Neural cell (in vitro differentiated cells): ENCODE data around the gene PBOV1. TPM values are rescaled to one million over a fixed set of nuclear protein-coding genes. Genes with fewer than 3 reads are reported as not detected.

Source experiments
- H2AFZ ChIP-seq: fragments of 200-600, 300-800 bp; sonication (generic), shearing (Covaris generic); 2 replicates; pipeline ENCODE4 v1.6.0; 2014; ENCODE audit warnings: low read depth, mild to moderate bottlenecking, antibody characterized with exemption, low read length, moderate library complexity
- H3F3A ChIP-seq: fragments of 200-600 bp; shearing (Covaris generic); 2 replicates; pipeline ENCODE4 v1.6.1; 2016; ENCODE audit warnings: mild to moderate bottlenecking, moderate library complexity, mixed read lengths, antibody characterized with exemption, low read length; ENCODE audit not compliant: insufficient read depth, poor library complexity, severe bottlenecking
- H3K27ac ChIP-seq: fragments of 200-600, 300-800 bp; sonication (generic), shearing (Covaris generic); 2 replicates; pipeline ENCODE4 v1.5.1; 2014; ENCODE audit warnings: mild to moderate bottlenecking, low read length, moderate library complexity
- H3K27me3 ChIP-seq: fragments of 300-800, 200-600 bp; sonication (generic), shearing (Covaris generic); 2 replicates; pipeline ENCODE4 v1.6.0; 2014; ENCODE audit warnings: mild to moderate bottlenecking, low read depth, low read length, moderate library complexity; ENCODE audit not compliant: insufficient read depth
- H3K36me3 ChIP-seq: fragments of 300-800, 200-600 bp; sonication (generic), shearing (Covaris generic); 2 replicates; pipeline ENCODE4 v1.5.1; 2014; ENCODE audit warnings: mild to moderate bottlenecking, antibody characterized with exemption, low read length, moderate library complexity; ENCODE audit not compliant: insufficient read depth
- H3K4me2 ChIP-seq: fragments of 300-800, 200-600 bp; sonication (generic), shearing (Covaris generic); 2 replicates; pipeline ENCODE4 v1.6.0; 2014; ENCODE audit warnings: mild to moderate bottlenecking, low read length
- H3K4me3 ChIP-seq: fragments of 300-800, 200-600 bp; sonication (generic), shearing (Covaris generic); 2 replicates; pipeline ENCODE4 v1.5.1; 2014; ENCODE audit warnings: mild to moderate bottlenecking, low read length, moderate library complexity
- H3K79me2 ChIP-seq: fragments of 200-600 bp; shearing (Covaris generic); replicated peaks from 2 replicates; pipeline ENCODE4 v1.6.0; 2014; ENCODE audit warnings: mild to moderate bottlenecking, low read length, moderate library complexity; ENCODE audit not compliant: insufficient read depth
- H3K9ac ChIP-seq: fragments of 300-800, 200-600 bp; sonication (generic), shearing (Covaris generic); 2 replicates; pipeline ENCODE4 v1.6.1; 2016; ENCODE audit warnings: mild to moderate bottlenecking, low read length, mixed read lengths
- H3K9me2 ChIP-seq: fragments of 200-600 bp; shearing (Covaris generic); 2 replicates; pipeline ENCODE4 v1.6.1; 2016; ENCODE audit warnings: mild to moderate bottlenecking, low read length, mixed read lengths; ENCODE audit not compliant: insufficient read depth
- H3K9me3 ChIP-seq: fragments of 200-600, 300-800 bp; sonication (generic), shearing (Covaris generic); 2 replicates; pipeline ENCODE4 v1.6.1; 2016; ENCODE audit warnings: mild to moderate bottlenecking, mixed run types, low read length, moderate library complexity, mixed read lengths
- H4K20me1 ChIP-seq: fragments of 200-600 bp; shearing (Covaris generic); 2 replicates; pipeline ENCODE4 v1.6.1; 2016; ENCODE audit warnings: mild to moderate bottlenecking, mixed run types; ENCODE audit not compliant: insufficient read depth
- EP300 ChIP-seq: fragments of 450-650 bp; conservative IDR thresholded peaks from 2 replicates; pipeline ENCODE4 v1.6.1; 2014; ENCODE audit warnings: antibody characterized with exemption, mild to moderate bottlenecking, moderate library complexity; ENCODE audit not compliant: poor library complexity, severe bottlenecking
- EZH2 ChIP-seq: fragments of 200-600, 300-800 bp; shearing (Covaris generic), sonication (generic); IDR thresholded peaks from 2 replicates; pipeline ENCODE4 v1.6.1; 2014; ENCODE audit warnings: antibody characterized with exemption, low read length, borderline replicate concordance, mild to moderate bottlenecking; ENCODE audit not compliant: insufficient read depth, poor library complexity, severe bottlenecking
- MXI1 ChIP-seq: fragments of 450-650 bp; conservative IDR thresholded peaks from 2 replicates; pipeline ENCODE4 v1.6.1; 2014; ENCODE audit warnings: antibody characterized with exemption, mild to moderate bottlenecking; ENCODE audit not compliant: poor library complexity, severe bottlenecking
- POLR2AphosphoS5 ChIP-seq: IDR thresholded peaks from 2 replicates; pipeline ENCODE4 v1.6.1; 2012
- RAD21 ChIP-seq: fragments of 450-650 bp; conservative IDR thresholded peaks from 2 replicates; pipeline ENCODE4 v1.6.1; 2014; ENCODE audit warnings: antibody characterized with exemption, mild to moderate bottlenecking, moderate library complexity
- SMC3 ChIP-seq: fragments of 450-650 bp; conservative IDR thresholded peaks from 2 replicates; pipeline ENCODE4 v1.6.1; 2014; ENCODE audit warnings: antibody characterized with exemption, mild to moderate bottlenecking, moderate library complexity; ENCODE audit not compliant: poor library complexity
- TAF1 ChIP-seq: IDR thresholded peaks from 2 replicates; pipeline ENCODE4 v1.6.1; 2012; ENCODE audit warnings: low read depth
- polyA plus RNA-seq: library from polyadenylated mRNA; depleted of rRNA; stranded (reverse); fragments of >200 nt; gene quantifications from 2 replicates; pipeline ENCODE4 v1.2.3, GENCODE V29; 2014
- TF ChIP-seq, protein P1 (sequence below): fragments of 450-650 bp; IDR thresholded peaks from 2 replicates; pipeline ENCODE4 v1.5.1; 2014; ENCODE audit warnings: antibody characterized with exemption, mild to moderate bottlenecking, moderate library complexity; ENCODE audit not compliant: poor library complexity, severe bottlenecking
- TF ChIP-seq, protein P2 (sequence below): IDR thresholded peaks from 2 replicates; pipeline ENCODE4 v1.6.1; 2012; ENCODE audit warnings: borderline replicate concordance

PBOV1 gene
- polyA plus RNA-seq, 1 donor from 2014 or later = not detected

- TF ChIP-seq, protein P1, sequence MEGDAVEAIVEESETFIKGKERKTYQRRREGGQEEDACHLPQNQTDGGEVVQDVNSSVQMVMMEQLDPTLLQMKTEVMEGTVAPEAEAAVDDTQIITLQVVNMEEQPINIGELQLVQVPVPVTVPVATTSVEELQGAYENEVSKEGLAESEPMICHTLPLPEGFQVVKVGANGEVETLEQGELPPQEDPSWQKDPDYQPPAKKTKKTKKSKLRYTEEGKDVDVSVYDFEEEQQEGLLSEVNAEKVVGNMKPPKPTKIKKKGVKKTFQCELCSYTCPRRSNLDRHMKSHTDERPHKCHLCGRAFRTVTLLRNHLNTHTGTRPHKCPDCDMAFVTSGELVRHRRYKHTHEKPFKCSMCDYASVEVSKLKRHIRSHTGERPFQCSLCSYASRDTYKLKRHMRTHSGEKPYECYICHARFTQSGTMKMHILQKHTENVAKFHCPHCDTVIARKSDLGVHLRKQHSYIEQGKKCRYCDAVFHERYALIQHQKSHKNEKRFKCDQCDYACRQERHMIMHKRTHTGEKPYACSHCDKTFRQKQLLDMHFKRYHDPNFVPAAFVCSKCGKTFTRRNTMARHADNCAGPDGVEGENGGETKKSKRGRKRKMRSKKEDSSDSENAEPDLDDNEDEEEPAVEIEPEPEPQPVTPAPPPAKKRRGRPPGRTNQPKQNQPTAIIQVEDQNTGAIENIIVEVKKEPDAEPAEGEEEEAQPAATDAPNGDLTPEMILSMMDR = no peak
- TF ChIP-seq MXI1 = no peak
- no peak for TF ChIP-seq POLR2AphosphoS5
- TF ChIP-seq EZH2 = no peak
- no peak for TF ChIP-seq RAD21
- no peak for TF ChIP-seq SMC3
- TF ChIP-seq, protein P2, sequence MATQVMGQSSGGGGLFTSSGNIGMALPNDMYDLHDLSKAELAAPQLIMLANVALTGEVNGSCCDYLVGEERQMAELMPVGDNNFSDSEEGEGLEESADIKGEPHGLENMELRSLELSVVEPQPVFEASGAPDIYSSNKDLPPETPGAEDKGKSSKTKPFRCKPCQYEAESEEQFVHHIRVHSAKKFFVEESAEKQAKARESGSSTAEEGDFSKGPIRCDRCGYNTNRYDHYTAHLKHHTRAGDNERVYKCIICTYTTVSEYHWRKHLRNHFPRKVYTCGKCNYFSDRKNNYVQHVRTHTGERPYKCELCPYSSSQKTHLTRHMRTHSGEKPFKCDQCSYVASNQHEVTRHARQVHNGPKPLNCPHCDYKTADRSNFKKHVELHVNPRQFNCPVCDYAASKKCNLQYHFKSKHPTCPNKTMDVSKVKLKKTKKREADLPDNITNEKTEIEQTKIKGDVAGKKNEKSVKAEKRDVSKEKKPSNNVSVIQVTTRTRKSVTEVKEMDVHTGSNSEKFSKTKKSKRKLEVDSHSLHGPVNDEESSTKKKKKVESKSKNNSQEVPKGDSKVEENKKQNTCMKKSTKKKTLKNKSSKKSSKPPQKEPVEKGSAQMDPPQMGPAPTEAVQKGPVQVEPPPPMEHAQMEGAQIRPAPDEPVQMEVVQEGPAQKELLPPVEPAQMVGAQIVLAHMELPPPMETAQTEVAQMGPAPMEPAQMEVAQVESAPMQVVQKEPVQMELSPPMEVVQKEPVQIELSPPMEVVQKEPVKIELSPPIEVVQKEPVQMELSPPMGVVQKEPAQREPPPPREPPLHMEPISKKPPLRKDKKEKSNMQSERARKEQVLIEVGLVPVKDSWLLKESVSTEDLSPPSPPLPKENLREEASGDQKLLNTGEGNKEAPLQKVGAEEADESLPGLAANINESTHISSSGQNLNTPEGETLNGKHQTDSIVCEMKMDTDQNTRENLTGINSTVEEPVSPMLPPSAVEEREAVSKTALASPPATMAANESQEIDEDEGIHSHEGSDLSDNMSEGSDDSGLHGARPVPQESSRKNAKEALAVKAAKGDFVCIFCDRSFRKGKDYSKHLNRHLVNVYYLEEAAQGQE = no peak
- TF ChIP-seq TAF1 = no peak
- no peak for TF ChIP-seq EP300
- Histone ChIP-seq H3K9me2 (no peaks in the 10 kb centered on the region), H3K27ac (no peak overlapping the region), H3K4me2 (no peak overlapping the region), H2AFZ (no peak overlapping the region), H3K27me3 (no peaks in the 10 kb centered on the region), H3K4me3 (no peak overlapping the region), H3K36me3 (no peaks in the 10 kb centered on the region), H3F3A (no peaks in the 10 kb centered on the region), H4K20me1 (no peaks in the 10 kb centered on the region), H3K9ac (no peak overlapping the region), H3K9me3 (no peaks in the 10 kb centered on the region), H3K79me2 (no peaks in the 10 kb centered on the region)
Measured at GRCh38 chr6:138227316-138227781, 9.1 kb upstream of the PBOV1 start.

- TF ChIP-seq, protein P1 = no peak
- TF ChIP-seq EP300 (no peak), RAD21 (no peak), EZH2 (no peak), SMC3 (no peak), POLR2AphosphoS5 (no peak), TAF1 (no peak), MXI1 (no peak)
- TF ChIP-seq, protein P2 = no peak
- no peaks in the 10 kb centered on the region for H4K20me1 ChIP-seq
- no peaks in the 10 kb centered on the region for H3K36me3 ChIP-seq
- no peaks in the 10 kb centered on the region for H3K79me2 ChIP-seq
- H3K9ac ChIP-seq = no peak overlapping the region
- H3K4me3 ChIP-seq = no peak overlapping the region
- no peak overlapping the region for H2AFZ ChIP-seq
- H3K9me2 ChIP-seq = no peaks in the 10 kb centered on the region
- H3F3A ChIP-seq = no peaks in the 10 kb centered on the region
- H3K27ac ChIP-seq = no peak overlapping the region
- H3K27me3 ChIP-seq = no peaks in the 10 kb centered on the region
- H3K9me3 ChIP-seq = no peaks in the 10 kb centered on the region
- no peak overlapping the region for H3K4me2 ChIP-seq
Measured at GRCh38 chr6:138226700-138227315, 8.5 kb upstream of the PBOV1 start.
